Uterus (tissue), 2 donors: ENCODE results near the gene NACC1.

Source experiments
- CTCF ChIP-seq, 4 experiments: fragments of 200-600 bp in 2 of 4; fragments of 450-650 bp in 2 of 4; sonication (generic) in 2 of 4; IDR thresholded peaks; one replicate each; pipeline ENCODE4 v1.5.1; 2016 to 2019; ENCODE audit warnings: antibody characterized with exemption in 4 of 4, mild to moderate bottlenecking in 2 of 4, moderate library complexity in 1 of 4
- POLR2A ChIP-seq, 2 donors: fragments of 450-650 bp; IDR thresholded peaks; one replicate each; pipeline ENCODE4 v1.6.1; 2016; ENCODE audit warnings: antibody characterized with exemption in 2 of 2, mild to moderate bottlenecking in 1 of 2, moderate library complexity in 1 of 2

GRCh38 chr19:13076320-13076719 lies 41.7 kb upstream of the NACC1 start:
- no peak for TF ChIP-seq CTCF (IDR thresholded peaks at IDR 0.05)
- no peak for TF ChIP-seq POLR2A (IDR thresholded peaks at IDR 0.05)
